GM12864 (cell line): ENCODE measurements around the gene TSEN34.
"Not testable (repeated sequence)": the region's sequence is repeated elsewhere in the genome, so short reads cannot be mapped to it uniquely, and the experiment has no call there.

ENCODE experiments used
- DNase-seq: peaks from one replicate; pipeline ENCODE4 v3.0.0-alpha.2; 2011; ENCODE audit warnings: low read depth
- H3K4me3 ChIP-seq: 2 replicates; pipeline ENCODE4 v1.5.1; 2011; ENCODE audit warnings: mild to moderate bottlenecking, low read depth, low read length, control low read depth
- CTCF ChIP-seq: IDR thresholded peaks from 2 replicates; pipeline ENCODE4 v1.5.1; 2011; ENCODE audit warnings: low read depth, mild to moderate bottlenecking, moderate library complexity, low read length, control low read depth, inconsistent platforms; ENCODE audit errors: missing control alignments

The TSEN34 gene

GRCh38 chr19:54188215-54188871 is 2.8 kb upstream of the TSEN34 start:
- DNase-seq: no peak
- no peak for TF ChIP-seq CTCF
- peak overlapping the region; percentile 88 for H3K4me3 ChIP-seq

- peak; percentile 35 for TF ChIP-seq CTCF
- DNase-seq: no peak
These were observed 1.9 kb upstream of the TSEN34 start, which contains the start of gene MBOAT7 for GRCh38 chr19:54189145-54189734. MBOAT7 (minus strand) TSS chr19:54189580; CDS start chr19:54188508, 1,072 bp downstream.

DNA sequence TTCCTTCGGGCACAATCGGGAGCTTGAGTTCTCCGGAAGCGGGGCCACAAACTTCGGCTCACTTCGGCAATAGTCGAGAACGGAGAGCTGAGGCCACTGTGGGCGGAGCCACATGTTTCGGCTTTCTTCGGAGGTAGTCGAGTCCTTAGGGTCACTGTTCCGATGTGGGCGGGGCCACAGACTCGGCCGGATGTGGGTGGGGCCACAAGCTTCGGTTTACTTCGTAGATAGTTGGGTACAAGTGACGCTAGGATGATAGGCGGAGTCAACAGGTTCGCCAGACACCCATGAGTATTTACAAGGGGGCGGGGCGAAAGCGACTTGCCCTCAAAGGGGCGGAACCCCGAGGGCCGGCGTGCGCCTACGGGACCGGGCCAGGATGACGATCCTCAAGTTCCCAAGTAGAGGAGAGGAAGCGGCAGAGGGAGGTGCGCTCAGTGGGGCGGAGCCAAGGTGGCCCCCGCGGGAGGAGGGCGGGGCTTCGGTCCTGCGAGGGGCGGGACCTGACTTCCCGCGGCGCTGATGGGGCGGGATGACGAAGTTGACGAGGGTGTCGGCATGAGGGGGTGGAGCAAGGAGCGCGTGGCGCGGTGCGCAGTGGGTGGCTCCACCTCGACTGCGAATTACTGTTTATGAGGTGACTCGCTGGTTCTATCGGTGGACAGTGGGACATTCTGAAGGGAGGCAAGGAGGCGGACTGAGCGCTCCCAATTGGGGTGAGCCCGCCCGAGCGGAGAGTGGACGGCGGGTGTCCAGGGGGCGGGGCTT is 1.2 kb upstream of the TSEN34 start:
- H3K4me3 ChIP-seq: peak overlapping the region; percentile 92
- no peak for TF ChIP-seq CTCF
- peak; percentile 100 for DNase-seq

More at GRCh38 chr19:54189145-54189734, 1.9 kb upstream of the TSEN34 start, which contains the start of gene MBOAT7:
- H3K4me3 ChIP-seq: peak within 1 kb of the TSS; percentile 92

GRCh38 chr19:54190503-54191010 is 551 bp upstream of the TSEN34 start:
- peak; percentile 98 for DNase-seq
- peak overlapping the region; percentile 92 for H3K4me3 ChIP-seq
- no peak for TF ChIP-seq CTCF

GRCh38 chr19:54191811-54192453 is 824 bp downstream of the TSEN34 start:
- no peak for DNase-seq
- H3K4me3 ChIP-seq: peak overlapping the region; percentile 92
- TF ChIP-seq CTCF: no peak

DNA sequence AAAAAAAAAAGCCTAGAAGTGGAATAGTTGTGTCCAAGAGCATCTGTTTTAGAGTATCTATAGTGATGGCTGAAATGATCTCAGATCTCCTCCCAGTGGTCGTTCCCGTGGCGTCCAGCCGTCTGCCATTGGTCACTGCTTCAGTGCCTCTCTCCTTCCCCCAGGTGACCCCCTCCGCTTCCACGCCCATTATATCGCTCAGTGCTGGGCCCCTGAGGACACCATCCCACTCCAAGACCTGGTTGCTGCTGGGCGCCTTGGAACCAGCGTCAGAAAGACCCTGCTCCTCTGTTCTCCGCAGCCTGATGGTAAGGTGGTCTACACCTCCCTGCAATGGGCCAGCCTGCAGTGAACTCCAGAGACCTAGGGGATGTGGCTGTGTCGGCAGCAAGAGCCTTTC is 1.9 kb downstream of the TSEN34 start:
- TF ChIP-seq CTCF: no peak
- H3K4me3 ChIP-seq: no peak overlapping the region
- no peak for DNase-seq

DNA sequence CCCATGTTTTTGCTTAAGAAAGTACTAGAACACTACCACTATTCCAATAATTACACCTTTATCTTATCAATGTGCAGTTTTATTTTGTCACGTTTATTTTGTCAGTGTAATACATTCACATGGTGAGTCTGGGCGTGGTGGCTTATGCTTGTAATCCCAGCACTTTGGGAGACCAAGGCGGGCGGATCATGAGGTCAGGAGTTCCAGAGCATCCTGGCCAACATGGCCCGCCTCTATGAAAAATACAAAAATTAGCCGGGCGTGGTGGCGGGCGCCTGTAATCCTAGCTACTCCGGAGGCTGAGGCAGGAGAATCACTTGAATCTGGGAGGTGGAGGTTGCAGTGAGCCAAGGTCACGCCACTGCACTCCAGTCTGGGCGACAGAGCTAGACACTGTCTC is 3.4 kb downstream of the TSEN34 start:
- not testable (repeated sequence) for DNase-seq, H3K4me3 ChIP-seq
